Measurements from ENCODE around the gene ALKBH4.

DNA sequence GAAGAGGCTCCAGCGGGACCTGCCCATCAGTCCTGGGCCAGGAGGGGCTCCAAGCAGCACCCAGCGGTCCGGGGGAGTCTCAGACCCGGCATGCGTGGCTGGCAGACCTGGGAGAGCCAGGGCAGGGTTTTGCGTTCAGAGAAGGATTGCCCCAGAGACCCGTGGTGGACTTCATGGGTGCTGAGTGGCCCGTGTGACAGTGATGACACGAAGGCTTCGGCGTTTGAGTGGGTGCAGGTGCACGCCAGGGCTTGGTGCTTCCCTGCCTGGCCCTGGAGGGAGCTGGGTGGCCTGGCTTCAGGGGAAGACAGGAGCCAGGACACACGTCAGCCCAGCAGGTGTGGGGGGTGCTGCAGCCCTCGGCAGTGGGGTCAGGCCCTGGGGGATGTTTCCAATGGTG, 17.4 kb downstream of the ALKBH4 start:
- TF ChIP-seq, protein P1, sequence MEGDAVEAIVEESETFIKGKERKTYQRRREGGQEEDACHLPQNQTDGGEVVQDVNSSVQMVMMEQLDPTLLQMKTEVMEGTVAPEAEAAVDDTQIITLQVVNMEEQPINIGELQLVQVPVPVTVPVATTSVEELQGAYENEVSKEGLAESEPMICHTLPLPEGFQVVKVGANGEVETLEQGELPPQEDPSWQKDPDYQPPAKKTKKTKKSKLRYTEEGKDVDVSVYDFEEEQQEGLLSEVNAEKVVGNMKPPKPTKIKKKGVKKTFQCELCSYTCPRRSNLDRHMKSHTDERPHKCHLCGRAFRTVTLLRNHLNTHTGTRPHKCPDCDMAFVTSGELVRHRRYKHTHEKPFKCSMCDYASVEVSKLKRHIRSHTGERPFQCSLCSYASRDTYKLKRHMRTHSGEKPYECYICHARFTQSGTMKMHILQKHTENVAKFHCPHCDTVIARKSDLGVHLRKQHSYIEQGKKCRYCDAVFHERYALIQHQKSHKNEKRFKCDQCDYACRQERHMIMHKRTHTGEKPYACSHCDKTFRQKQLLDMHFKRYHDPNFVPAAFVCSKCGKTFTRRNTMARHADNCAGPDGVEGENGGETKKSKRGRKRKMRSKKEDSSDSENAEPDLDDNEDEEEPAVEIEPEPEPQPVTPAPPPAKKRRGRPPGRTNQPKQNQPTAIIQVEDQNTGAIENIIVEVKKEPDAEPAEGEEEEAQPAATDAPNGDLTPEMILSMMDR (conservative IDR thresholded peaks at IDR 0.05; ENCODE audit: low read depth, low read length) = no peak
- TF ChIP-seq EZH2 (IDR thresholded peaks at IDR 0.05; ENCODE audit: low read length, unreplicated experiment) = no peak
- TF ChIP-seq EZH2phosphoT487 (IDR thresholded peaks at IDR 0.05; ENCODE audit: borderline replicate concordance, low read length) = no peak
